HG02588 (cell line): Measurements from ENCODE around the gene RGSL1.

Experiments used
- ATAC-seq: cut with Tn5 transposase; IDR thresholded peaks from one replicate; pipeline ENCODE4 v1.9.1; 2021; ENCODE audit warnings: mild to moderate bottlenecking, moderate library complexity; ENCODE audit not compliant: unreplicated experiment

RGSL1 gene

GRCh38 chr1:182450087-182450486 is at the start of gene RGSL1:
RGSL1 (plus strand) TSS chr1:182450146; CDS start chr1:182450166, 20 bp downstream.
- ATAC-seq = no peak

DNA sequence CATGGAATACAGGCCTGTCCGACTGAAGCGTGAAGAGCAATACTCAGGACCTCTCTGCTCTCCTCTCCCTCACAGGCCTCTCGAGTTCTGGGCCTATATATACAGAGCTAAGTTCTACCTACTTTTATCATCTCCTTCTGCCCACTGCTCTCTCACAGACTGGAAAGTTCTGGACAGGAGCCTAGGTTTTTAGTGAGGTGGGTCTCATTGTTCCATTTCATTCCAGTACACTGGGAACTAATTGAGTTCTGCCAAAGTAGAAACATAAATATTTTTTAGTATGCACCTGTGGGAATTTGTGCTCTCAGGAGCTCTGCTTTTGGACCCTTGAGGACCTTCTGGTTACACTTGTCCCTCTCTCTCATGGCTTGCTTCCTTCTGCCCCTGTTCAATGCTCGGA is 49.4 kb upstream of the RGSL1 start, which contains the start of gene TEDDM1:
Gene TEDDM1, minus strand, starts transcription at position 101 of the 400 bp plus-strand sequence. CDS start 182 bp downstream, outside the sequence.
- no peak for ATAC-seq

DNA sequence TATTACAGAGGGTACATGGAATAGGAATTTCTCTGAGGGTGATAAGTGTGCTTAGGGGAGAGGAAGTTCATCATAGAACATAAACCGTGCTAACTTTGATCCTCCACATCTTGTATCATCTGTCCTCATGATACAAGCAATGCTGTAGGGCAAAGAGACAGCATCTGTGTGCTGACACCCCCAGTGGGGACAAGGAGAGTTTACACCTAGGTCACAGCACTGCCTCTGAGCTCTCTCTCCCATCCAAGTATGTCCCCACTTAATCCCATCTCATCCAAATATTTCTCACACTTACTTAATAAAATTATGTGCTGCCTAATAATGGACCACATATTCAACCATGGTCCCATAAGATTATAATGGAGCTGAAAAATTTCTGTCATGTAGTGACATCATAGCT is 45.2 kb upstream of the RGSL1 start:
- ATAC-seq = no peak

GRCh38 chr1:182405578-182405977 is 44.4 kb upstream of the RGSL1 start:
- no peak for ATAC-seq

DNA sequence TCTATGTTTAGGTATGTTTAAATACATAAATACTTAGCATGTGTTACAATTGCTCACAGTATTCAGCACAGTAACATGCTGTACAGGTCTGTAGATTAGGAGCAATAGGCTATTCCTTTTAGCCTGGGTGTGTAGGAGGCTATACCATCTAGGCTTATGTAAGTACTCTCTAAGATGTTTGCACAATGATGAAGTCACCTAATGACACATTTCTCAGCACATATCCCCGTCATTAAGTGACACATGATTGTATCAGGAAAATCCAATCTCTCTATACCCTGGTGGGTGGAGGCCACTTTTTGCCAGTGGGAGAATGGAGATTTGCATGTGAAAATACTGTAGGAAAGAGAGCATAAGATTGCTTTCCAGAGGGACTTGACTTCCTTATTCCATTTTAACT is 43.9 kb upstream of the RGSL1 start:
- no peak for ATAC-seq

- no peak for ATAC-seq
Observed at GRCh38 chr1:182407724-182408123, 42.2 kb upstream of the RGSL1 start.

GRCh38 chr1:182408435-182409075 is 41.4 kb upstream of the RGSL1 start:
- no peak for ATAC-seq

DNA sequence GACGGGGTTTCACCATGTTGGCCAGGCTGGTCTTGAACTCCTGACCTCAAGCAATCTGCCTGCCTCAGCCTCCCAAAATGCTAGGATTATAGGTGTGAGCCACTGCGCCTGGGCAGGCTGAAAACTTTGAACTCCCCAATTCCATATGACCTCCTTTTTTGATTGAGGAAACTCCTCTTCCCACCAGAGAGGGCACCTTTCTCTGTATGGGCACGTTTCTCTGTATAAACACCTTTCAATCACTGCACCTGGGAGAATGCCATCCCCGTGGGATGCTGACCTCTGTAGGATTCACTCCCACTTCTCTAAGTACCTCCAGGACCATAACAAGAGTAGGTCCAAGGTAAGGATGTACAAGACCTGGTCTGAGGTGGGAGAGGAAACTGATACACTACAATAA is 39.8 kb upstream of the RGSL1 start:
- no peak for ATAC-seq

GRCh38 chr1:182410620-182411273 is 39.2 kb upstream of the RGSL1 start:
- no peak for ATAC-seq

- ATAC-seq = no peak
Observed at GRCh38 chr1:182413486-182413885, 36.5 kb upstream of the RGSL1 start.

GRCh38 chr1:182413969-182414368 is 36.0 kb upstream of the RGSL1 start:
- ATAC-seq = no peak

GRCh38 chr1:182415789-182416188 is 34.2 kb upstream of the RGSL1 start:
- no peak for ATAC-seq

- ATAC-seq = peak; percentile 73
Observed at GRCh38 chr1:182426442-182427430, 23.2 kb upstream of the RGSL1 start.

DNA sequence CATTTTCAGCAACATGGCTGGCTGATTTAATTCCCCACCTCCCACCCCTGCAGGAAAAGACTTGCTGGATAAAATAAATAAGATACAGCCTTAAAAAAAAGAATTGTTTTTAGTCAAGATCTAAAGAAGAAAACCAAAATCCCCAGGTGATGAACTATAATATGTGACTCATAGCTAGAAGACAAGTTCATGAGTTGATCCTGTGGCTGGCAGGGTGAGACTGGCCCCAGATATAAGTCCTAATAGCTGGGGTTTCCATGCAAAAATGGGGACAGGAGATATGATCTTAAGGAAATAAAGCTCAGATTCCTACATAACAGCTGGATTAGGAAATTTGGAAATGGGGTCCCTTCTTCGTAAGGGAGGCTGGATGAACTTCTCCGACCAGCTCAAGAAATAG is 21.9 kb upstream of the RGSL1 start:
- no peak for ATAC-seq

DNA sequence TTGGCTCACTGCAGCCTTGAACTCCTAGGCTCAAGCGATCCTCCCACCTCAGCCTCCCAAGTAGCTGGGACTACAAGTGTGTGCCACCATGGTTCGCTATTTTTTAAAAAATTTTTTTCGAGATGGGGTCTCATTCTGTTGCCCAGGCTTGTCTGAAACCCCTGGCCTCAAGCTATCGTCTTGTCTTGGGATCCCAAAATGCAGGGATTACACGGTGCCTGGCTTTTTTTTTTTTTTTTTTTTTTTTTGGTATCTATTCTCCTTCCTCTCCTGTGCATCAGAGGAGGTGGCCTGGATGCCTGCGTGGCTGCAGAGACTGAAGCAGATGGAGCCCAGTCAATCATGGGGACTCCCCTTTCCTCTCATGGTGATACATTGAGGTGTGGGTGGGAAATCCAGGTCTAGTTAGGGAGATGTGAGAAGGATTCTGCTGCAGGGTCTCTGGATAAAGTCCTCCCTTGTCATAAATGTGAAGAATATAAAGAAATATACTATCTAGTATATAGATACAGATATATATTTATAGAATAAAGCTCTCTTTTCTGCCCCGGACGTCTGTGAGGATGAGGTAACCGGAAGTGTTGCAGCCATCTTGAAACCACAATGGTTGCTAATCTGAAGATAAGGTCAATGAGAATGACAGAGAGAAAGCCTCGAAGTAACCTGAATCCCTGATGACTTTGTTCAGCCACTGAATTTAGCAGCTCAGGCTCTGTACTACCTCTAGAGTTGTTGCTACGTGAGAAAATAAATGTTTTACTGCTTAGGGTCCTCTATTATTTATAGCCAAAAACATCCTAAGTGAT is 19.5 kb upstream of the RGSL1 start:
- no peak for ATAC-seq

- ATAC-seq = no peak
Observed at GRCh38 chr1:182431278-182431677, 18.7 kb upstream of the RGSL1 start.

DNA sequence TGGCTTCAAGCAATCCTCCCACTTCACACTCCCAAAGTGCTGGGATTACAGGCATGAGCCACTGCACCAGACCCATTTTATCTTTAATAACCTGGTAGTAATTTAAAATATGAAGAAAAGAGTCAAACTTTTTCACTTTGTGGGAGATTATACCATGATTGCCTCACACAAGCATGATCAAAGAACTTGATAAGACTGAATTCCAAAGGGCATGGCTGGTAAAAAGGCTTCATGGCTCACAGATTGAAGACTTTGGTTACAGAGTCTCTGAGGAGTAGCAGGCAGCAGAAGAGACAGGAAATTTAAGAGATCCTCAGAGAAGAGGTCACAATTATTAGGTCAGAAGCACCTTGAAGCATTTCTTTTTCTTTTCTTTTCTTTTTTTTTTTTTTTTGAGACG is 16.4 kb upstream of the RGSL1 start:
- no peak for ATAC-seq

- ATAC-seq = no peak
Observed at GRCh38 chr1:182438326-182438725, 11.6 kb upstream of the RGSL1 start.

GRCh38 chr1:182441719-182442118 is 8.2 kb upstream of the RGSL1 start:
- no peak for ATAC-seq

- no peak for ATAC-seq
Observed at GRCh38 chr1:182442333-182442732, 7.6 kb upstream of the RGSL1 start.

DNA sequence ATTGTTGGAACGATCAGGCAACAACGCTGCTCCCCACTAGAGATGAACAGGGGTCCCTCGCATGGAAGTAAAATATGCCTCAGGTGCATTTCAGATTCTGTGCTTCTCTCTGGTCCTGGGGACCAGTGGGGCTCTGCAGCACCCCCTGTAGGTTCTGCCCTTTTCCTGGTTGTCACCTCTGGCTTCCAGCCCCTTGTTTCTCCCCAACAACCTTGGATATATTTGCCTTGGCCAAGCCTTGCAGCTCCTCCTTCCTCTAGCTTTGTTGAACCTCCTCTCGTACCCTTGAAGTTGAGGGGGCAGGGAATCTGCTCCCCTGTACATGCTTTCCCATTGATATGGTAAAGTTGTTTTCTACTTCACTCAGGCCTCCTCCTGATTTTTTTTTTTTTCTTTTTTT is 5.4 kb upstream of the RGSL1 start:
- no peak for ATAC-seq
